ENCODE data around the gene CTSW.

Gene CTSW

DNA sequence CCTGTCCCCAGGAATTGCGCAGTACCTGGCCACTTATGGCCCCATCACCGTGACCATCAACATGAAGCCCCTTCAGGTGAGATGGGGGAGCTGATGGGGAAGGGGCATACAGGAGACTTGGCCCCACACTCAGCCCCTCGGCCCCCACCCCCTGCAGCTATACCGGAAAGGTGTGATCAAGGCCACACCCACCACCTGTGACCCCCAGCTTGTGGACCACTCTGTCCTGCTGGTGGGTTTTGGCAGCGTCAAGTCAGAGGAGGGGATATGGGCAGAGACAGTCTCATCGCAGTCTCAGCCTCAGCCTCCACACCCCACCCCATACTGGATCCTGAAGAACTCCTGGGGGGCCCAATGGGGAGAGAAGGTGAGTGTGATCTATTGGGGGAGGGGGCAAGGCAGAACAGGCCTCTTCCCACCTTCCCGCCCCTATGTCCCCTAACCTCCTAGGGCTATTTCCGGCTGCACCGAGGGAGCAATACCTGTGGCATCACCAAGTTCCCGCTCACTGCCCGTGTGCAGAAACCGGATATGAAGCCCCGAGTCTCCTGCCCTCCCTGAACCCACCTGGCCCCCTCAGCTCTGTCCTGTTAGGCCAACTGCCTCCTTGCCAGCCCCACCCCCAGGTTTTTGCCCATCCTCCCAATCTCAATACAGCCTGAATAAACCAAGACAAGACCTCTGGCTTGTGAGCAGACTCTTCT lies 3.6 kb downstream of the CTSW start:
- Histone ChIP-seq H3K4me1 (ENCODE audit: control insufficient read depth, insufficient read depth, low read length) (no peaks in the 10 kb centered on the region), H3K27ac (ENCODE audit: extremely low read depth, low read depth, low read length) (no peak overlapping the region), H3K36me3 (ENCODE audit: control insufficient read depth in 2 of 2, insufficient read depth in 1 of 2, low read length in 2 of 2) (peaks cover 0 to 53% of the 10 kb centered on the region in 2 experiments; a peak in 2 of 3 replicates), H3K4me3 (ENCODE audit: low read depth, low read length) (no peak overlapping the region), H3K9me3 (ENCODE audit: control insufficient read depth, insufficient read depth, low read depth, low read length) (no peaks in the 10 kb centered on the region)
- ChIA-PET CTCF (interaction anchor here (0.6 to 9.5 kb wide), 10 partner anchors 9 to 180 kb away, joined by 3 to 189 read pairs (median 20); partner anchors contain the start of genes CFL1, FOSL1 and MUS81), POLR2A (interaction anchor here (2.2 to 2.3 kb wide), 2 partner anchors 23 to 163 kb away, joined by 5 to 13 read pairs; partner anchors contain the start of genes MUS81 and RNASEH2C)
- TF ChIP-seq ZNF670 (tag by site-specific recombination; IDR thresholded peaks at IDR 0.05; ENCODE audit: low read depth) = no peak
- TF ChIP-seq ZNF629 (tag by site-specific recombination; IDR thresholded peaks at IDR 0.05) = no peak
- no peak for TF ChIP-seq ZBTB26 (tag by site-specific recombination; optimal IDR thresholded peaks at IDR 0.05)
- TF ChIP-seq ZBTB11 (tag by site-specific recombination; conservative IDR thresholded peaks at IDR 0.05; ENCODE audit: low read depth) = no peak
- TF ChIP-seq RBAK (tag by site-specific recombination; IDR thresholded peaks at IDR 0.05) = no peak
- TF ChIP-seq TRIM28 (IDR thresholded peaks at IDR 0.05; ENCODE audit: borderline replicate concordance, low read length) = no peak
- no peak for TF ChIP-seq ZNF214 (tag by site-specific recombination; IDR thresholded peaks at IDR 0.05; ENCODE audit: borderline replicate concordance)
- no peak for TF ChIP-seq ZNF354C (tag by site-specific recombination; IDR thresholded peaks at IDR 0.05; ENCODE audit: borderline replicate concordance, low read depth)
- no peak for TF ChIP-seq ZNF10 (tag by site-specific recombination; IDR thresholded peaks at IDR 0.05)
- TF ChIP-seq GLIS2 (tag by site-specific recombination; IDR thresholded peaks at IDR 0.05) = no peak
- TF ChIP-seq ZBTB17 (tag by site-specific recombination; IDR thresholded peaks at IDR 0.05) = no peak
- no peak for TF ChIP-seq ZNF324 (tag by site-specific recombination; IDR thresholded peaks at IDR 0.05)
- TF ChIP-seq ZNF341 (tag by site-specific recombination; IDR thresholded peaks at IDR 0.05; ENCODE audit: low read depth) = no peak
- TF ChIP-seq, protein P1, sequence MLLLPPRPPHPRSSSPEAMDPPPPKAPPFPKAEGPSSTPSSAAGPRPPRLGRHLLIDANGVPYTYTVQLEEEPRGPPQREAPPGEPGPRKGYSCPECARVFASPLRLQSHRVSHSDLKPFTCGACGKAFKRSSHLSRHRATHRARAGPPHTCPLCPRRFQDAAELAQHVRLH (tag by site-specific recombination; IDR thresholded peaks at IDR 0.05) = no peak
- TF ChIP-seq ZNF155 (tag by site-specific recombination; IDR thresholded peaks at IDR 0.05) = no peak
- no peak for TF ChIP-seq KLF8 (tag by site-specific recombination; IDR thresholded peaks at IDR 0.05)
- no peak for TF ChIP-seq GFI1B (tag by site-specific recombination; IDR thresholded peaks at IDR 0.05)

DNA sequence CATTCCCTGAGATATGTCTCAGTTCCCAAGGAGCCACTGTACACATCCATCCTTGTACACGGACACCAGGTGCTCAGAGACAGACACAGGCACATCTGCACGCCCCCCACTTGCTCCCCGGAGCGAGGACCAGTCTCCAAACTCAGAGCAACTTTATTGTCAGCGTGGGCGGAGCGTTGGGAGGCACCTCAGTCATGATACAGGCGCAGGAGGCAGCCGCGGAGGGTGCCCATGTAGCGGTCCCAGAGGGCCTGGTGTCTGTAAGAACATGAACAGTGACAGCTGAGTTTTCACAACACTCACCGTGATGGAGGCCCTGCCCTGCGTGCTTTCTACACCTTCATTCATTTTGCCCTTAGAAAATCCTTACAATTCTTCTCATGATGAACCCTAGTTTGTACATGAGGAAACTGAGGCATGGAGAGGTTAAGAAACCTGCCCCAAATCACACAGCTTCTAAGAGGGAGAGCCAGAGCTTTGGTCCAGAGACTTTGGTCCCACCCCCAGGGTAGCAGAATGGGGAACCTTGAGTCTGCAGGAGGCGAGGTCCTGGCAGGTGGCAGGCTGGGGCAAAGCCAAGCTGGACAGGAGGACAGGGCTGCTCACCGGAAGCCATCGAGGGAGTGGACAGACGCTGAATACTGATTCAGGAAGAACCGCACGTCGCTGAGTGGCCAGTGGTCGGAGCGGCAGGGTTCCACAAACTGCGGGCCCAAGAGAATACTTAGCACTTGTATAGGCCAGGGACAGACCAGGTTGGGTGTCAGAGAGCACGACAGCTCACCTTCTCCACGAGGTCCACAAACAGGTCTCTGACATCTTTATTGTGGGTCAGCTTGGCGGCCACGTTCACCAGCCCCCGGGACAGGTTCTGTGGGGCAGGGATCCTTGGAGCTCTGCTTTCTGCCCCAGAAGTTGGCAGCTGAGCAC lies 4.4 kb downstream of the CTSW start:
- Histone ChIP-seq H3K4me3 (ENCODE audit: low read depth, low read length) (no peak overlapping the region), H3K4me1 (ENCODE audit: control insufficient read depth, insufficient read depth, low read length) (no peaks in the 10 kb centered on the region), H3K36me3 (ENCODE audit: control insufficient read depth in 2 of 2, insufficient read depth in 1 of 2, low read length in 2 of 2) (peaks cover 0 to 53% of the 10 kb centered on the region in 2 experiments; a peak in 2 of 3 replicates), H3K9me3 (ENCODE audit: control insufficient read depth, insufficient read depth, low read depth, low read length) (no peaks in the 10 kb centered on the region), H3K27ac (ENCODE audit: extremely low read depth, low read depth, low read length) (no peak overlapping the region)
- POLR2A ChIA-PET = interaction anchor here (0.6 to 2.3 kb wide), 12 partner anchors 10 to 253 kb away, joined by 3 to 13 read pairs (median 6); partner anchors contain the start of genes CFL1, KAT5, MUS81 and RNASEH2C
- CTCF ChIA-PET = interaction anchor here (0.5 to 9.5 kb wide), 43 partner anchors 8 to 261 kb away, joined by 3 to 189 read pairs (median 6); partner anchors contain the start of genes CFL1, FOSL1, KAT5 and MUS81
- TF ChIP-seq ZNF747 (tag by site-specific recombination; IDR thresholded peaks at IDR 0.05) (no peak), KLF9 (tag by site-specific recombination; IDR thresholded peaks at IDR 0.05; ENCODE audit: low read depth) (no peak), ZNF266 (tag by site-specific recombination; IDR thresholded peaks at IDR 0.05; ENCODE audit: low read depth) (no peak), ZNF37A (tag by site-specific recombination; IDR thresholded peaks at IDR 0.05) (no peak), ZNF2 (tag by site-specific recombination; IDR thresholded peaks at IDR 0.05) (no peak)
- TF ChIP-seq, protein P2, sequence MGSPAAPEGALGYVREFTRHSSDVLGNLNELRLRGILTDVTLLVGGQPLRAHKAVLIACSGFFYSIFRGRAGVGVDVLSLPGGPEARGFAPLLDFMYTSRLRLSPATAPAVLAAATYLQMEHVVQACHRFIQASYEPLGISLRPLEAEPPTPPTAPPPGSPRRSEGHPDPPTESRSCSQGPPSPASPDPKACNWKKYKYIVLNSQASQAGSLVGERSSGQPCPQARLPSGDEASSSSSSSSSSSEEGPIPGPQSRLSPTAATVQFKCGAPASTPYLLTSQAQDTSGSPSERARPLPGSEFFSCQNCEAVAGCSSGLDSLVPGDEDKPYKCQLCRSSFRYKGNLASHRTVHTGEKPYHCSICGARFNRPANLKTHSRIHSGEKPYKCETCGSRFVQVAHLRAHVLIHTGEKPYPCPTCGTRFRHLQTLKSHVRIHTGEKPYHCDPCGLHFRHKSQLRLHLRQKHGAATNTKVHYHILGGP (tag by site-specific recombination; IDR thresholded peaks at IDR 0.05) = no peak
- TF ChIP-seq, protein P3, sequence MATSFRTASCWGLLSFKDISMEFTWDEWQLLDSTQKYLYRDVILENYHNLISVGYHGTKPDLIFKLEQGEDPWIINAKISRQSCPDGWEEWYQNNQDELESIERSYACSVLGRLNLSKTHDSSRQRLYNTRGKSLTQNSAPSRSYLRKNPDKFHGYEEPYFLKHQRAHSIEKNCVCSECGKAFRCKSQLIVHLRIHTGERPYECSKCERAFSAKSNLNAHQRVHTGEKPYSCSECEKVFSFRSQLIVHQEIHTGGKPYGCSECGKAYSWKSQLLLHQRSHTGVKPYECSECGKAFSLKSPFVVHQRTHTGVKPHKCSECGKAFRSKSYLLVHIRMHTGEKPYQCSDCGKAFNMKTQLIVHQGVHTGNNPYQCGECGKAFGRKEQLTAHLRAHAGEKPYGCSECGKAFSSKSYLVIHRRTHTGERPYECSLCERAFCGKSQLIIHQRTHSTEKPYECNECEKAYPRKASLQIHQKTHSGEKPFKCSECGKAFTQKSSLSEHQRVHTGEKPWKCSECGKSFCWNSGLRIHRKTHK (tag by site-specific recombination; IDR thresholded peaks at IDR 0.05) = no peak

All from HEK293 (cell line).